GM18858 (cell line): Measurements from ENCODE around the gene FOSB.

Experiments
- ATAC-seq: cut with Tn5 transposase; IDR thresholded peaks from one replicate; pipeline ENCODE4 v1.9.1; 2021; ENCODE audit not compliant: unreplicated experiment

Gene FOSB

DNA sequence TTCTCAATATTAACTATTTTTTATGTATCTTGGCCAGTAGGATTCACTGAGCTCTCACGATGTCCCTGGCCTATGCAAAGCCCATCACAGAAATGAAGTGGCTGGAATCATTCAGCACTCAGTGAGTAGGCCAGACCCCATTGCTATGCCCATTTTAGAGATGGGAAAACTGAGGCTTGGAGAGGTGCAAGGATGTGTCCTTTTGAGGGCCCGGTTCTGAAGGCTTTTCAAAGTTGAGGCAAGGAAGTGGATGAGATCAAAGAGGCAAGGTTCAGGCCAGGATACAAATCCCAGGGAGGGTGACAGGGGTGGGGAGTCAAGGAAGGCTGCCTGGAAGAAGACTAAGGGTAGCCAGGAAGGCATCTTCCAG lies 25.4 kb upstream of the FOSB start:
- no peak for ATAC-seq

- ATAC-seq: no peak
Observed at GRCh38 chr19:45442778-45443461, 24.9 kb upstream of the FOSB start.

DNA sequence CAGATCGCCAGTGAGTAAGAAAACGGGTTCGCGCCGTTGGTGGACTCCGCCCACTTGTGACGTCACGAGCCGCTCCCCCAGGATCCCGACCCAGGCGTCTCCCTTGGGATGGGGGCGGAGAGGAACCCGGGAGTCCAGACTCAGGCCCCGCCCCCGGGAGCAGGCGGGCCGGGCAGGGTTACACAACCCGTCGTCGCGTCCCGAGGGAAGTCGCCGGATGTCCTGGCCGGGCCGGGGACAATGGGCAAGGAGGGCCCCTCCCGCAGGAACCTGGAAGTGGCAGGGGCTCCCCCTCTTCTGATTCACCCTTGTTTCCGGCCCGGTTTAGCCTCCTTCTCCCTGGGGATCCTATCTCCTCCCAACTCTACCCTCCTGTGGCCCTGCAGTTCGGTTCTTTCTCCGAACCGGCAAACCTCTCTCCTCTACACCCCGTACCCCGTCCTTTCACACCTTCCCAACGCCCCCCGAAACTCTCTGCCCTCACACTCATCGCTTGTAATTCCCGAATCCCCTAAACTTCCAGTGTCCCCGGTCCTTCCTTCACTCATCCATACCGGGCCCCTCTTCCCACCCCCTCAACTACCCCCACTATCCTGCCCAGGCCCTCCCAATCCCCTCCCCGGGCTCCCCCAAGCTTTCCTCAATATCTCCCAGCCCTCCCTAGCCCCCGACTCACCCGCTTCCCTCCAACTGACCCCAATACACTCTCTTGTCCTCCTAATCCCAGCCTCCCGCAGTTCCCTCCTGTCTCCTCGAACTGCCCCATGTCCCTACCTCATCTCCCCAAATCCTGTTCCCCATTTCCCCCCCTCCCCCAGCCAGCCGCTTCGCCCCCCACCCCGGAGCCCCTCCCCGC lies 24.1 kb upstream of the FOSB start:
- no peak for ATAC-seq

GRCh38 chr19:45444318-45445041 lies 23.3 kb upstream of the FOSB start:
- no peak for ATAC-seq

GRCh38 chr19:45445139-45445538 lies 22.7 kb upstream of the FOSB start:
- no peak for ATAC-seq

GRCh38 chr19:45446295-45446694 lies 21.5 kb upstream of the FOSB start:
- no peak for ATAC-seq

- ATAC-seq: no peak
Observed at GRCh38 chr19:45446944-45447343, 20.9 kb upstream of the FOSB start.

DNA sequence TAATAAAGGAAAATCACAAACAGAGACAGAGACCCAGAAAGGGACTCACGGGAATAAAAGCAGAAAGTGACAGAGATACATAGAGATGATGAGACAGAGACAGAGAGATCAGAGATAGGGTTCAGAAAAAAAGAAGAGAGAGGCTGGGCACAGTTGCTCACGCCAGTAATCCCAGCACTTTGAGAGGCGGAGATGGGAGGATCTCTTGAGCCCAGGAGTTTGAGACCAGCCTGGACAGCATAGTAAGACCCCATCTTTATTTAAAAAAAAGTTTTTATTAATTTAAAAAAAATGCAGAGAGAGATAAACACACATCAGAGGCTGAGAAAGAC lies 19.4 kb upstream of the FOSB start:
- no peak for ATAC-seq

GRCh38 chr19:45448887-45449299 lies 18.9 kb upstream of the FOSB start:
- no peak for ATAC-seq

GRCh38 chr19:45450012-45450333 lies 17.8 kb upstream of the FOSB start:
- no peak for ATAC-seq

DNA sequence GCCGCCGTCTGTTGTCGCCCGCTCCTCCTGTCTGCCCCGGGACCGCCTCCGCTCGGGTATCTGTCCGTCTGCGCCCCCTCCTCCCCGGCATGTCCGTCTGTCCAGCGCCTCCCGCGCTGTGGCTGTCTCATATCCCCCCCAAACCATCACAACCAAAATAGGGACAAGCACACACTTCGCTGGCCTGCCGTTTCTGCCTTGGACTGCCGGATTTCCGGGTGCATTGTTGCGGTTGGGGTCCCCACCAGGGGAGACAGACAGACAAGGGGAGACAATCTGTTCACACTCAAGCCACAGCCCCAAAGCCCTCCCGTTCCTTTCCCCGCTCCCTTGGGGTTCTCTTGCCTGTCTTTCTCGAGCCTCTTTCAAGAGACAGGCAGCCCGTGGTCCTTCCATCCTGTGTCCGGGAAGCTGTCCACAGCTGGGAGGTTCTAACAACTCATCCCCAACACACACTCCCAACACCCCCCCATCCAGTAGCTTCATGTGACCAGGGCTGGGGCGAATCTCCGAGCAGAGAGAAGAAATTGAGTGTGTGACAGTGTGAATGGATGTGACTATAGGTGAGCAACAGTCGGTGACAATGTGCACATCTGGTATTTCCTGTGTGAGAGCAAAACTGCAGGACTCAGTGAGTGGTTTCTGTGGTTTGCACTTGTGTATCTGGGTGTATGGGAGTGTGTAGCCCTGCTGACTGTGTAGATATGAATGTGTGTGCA lies 16.5 kb upstream of the FOSB start:
- ATAC-seq: no peak

GRCh38 chr19:45451850-45452387 lies 15.9 kb upstream of the FOSB start:
- ATAC-seq: no peak

- ATAC-seq: no peak
Observed at GRCh38 chr19:45455707-45456499, 11.9 kb upstream of the FOSB start.

- ATAC-seq: no peak
Observed at GRCh38 chr19:45456500-45456815, 11.3 kb upstream of the FOSB start.

- no peak for ATAC-seq
Observed at GRCh38 chr19:45457776-45458175, 10.0 kb upstream of the FOSB start.

- no peak for ATAC-seq
Observed at GRCh38 chr19:45460807-45461347, 6.9 kb upstream of the FOSB start.

DNA sequence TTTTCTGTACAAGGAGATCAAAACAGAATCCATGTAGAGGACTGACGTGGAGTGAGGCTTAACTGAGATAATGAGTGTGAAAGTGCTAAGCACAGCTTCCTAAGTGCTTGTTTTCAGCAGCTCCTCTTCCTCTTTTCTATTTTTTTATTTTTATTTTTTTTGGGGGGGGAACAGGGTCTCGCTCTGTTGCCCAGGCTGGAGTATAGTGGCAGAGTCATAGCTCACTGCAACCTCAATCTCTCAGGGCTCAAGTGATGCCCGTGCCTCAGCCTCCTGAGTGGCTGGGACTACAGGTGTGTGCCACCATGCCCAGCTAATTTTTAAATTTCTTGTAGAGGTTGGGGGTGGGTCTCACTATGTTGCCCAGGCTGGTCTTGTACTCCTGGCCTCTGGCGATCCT lies 5.6 kb upstream of the FOSB start:
- ATAC-seq: no peak

DNA sequence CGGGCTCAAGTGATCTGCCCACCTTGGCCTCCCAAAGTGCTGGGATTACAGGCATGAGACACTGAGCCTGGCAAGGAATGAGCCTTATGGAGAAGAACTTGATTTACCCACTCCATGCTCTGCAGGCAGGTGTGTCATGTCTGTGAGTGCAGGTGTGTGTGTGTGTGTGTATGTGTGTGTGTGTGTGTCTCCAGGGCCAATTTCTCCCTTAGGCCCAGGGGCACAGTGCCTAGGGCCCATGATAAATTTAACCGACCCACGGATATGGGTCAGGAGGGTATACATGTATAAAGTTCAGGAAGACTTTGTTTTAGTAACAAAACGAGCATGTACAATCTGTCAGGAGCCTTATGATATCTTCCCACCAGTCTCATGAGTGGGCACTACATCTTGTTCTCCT lies 4.6 kb upstream of the FOSB start:
- no peak for ATAC-seq

DNA sequence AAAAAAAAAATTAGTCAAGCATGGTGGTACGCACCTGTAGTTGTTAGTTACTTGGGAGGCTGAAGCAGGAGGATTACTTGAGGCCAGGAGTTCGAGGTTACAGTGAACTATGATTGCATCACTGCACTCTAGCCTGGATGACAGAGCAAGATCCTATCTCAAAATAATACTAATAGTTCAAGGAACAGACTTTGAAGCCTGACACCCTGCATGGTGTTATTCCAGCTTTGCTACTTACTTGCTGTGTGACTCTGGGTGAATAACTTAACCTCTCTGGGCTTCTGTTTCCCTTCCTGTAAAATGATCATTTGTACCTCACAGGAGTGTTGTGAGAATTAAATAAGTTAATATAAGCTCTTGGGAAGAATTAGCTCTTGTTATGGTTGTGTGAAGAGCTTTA lies 3.5 kb upstream of the FOSB start:
- no peak for ATAC-seq

DNA sequence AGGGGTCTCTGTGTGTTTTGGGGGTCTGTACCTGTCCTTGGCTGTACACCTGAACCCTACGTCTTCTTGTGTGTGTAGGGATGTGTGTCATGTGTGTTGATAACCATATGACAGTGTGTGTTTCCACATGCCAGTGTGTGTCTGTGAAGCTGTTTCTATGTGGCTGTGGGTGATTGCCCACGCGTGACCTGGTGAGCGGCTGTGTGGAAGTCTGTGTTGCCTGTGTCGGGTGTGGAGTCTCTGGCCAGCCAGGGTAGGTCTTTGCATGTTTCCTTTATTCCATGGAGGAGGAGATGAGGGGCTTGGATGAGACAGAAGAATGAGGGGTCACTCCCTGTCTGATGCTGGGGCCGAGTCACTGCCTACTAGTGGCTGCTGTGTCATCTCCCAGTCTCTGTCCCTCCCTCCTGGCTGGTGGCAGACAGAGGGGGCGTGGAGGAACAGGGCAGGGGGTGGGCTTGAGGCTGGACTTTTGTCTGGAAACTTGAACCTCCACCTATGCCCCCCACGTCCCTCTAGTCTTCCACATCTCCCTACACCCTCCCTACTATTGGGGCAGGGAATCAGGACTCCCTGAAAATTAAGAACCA lies 2.8 kb upstream of the FOSB start:
- no peak for ATAC-seq
